ENCODE data around the gene TEX9.

Gene TEX9

DNA sequence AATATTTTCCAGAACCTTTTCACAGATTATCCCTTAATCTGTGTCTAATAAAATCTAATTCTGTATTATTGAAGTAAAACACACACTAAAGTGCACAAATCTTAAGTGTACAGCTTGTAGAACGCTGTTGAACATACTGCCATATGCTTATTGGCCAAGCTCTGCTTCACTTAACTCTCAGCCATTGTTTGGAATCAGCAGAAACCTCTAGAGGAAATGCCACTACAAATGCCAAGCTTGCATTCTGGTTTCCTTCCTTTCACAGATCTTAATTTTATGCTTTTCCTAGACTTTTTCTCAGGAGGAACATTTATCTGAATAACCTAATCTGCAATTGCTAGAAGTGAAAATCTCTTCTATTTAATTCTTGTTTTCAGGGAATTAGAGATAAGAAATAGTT is 89.6 kb downstream of the TEX9 start:
- Histone ChIP-seq H3K4me3 (ENCODE audit: low read depth in 1 of 2, low read length in 2 of 2) (no peak overlapping the region), H3K9me3 (ENCODE audit: low read length) (no peaks in the 10 kb centered on the region), H3K27ac (ENCODE audit: low read depth, low read length) (no peak overlapping the region), H3K9ac (ENCODE audit: low read length) (no peak overlapping the region), H3K27me3 (ENCODE audit: control insufficient read depth in 1 of 2, insufficient read depth in 2 of 2, low read length in 2 of 2) (no peaks in the 10 kb centered on the region), H3K36me3 (ENCODE audit: insufficient read depth, low read length) (no peaks in the 10 kb centered on the region), H3K4me1 (ENCODE audit: insufficient read depth, low read length) (no peaks in the 10 kb centered on the region)

DNA sequence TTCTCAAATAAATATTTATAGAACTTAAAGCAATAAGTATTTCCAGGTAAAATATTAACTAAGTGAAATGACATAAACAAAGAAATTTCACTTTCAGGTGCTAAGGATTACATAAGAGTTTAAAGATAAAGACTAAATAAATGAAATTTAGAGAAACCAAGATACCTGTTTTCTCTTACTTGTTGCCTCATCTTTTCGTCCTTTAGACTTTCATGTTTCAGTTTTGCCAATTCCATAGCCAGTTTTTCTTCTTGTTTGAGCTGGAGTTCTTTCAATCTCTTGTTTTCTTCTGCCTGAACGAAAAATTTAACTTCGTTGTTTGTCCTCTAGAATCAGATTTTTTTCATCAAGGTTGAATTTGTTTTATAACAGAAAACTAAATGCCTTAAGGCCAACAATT is 91.0 kb downstream of the TEX9 start:
- Histone ChIP-seq H3K9me3 (ENCODE audit: low read length) (no peaks in the 10 kb centered on the region), H3K4me1 (ENCODE audit: insufficient read depth, low read length) (no peaks in the 10 kb centered on the region), H3K27ac (ENCODE audit: low read depth, low read length) (no peak overlapping the region), H3K36me3 (ENCODE audit: insufficient read depth, low read length) (no peaks in the 10 kb centered on the region), H3K9ac (ENCODE audit: low read length) (no peak overlapping the region), H3K27me3 (ENCODE audit: control insufficient read depth in 1 of 2, insufficient read depth in 2 of 2, low read length in 2 of 2) (no peaks in the 10 kb centered on the region), H3K4me3 (ENCODE audit: low read depth in 1 of 2, low read length in 2 of 2) (no peak overlapping the region)

DNA sequence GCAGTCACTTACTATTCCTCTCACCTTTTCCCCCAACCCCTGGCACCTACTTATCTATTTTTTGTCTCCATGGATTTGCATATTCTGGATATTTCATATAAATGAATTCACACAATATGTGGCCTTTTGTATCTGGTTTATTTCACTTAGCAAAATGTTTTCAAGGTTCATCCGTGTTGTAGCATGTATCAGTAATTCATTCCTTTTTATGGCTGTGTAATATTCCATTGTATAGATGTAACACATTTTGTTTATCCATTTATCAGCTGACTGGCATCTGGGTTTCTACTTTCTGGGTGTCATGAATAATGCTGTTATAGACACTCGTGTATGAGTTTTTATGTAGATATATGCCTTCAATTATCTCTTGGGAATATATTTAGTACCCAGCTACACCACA is 93.9 kb downstream of the TEX9 start:
- no peaks in the 10 kb centered on the region for H3K27me3 ChIP-seq (ENCODE audit: control insufficient read depth in 1 of 2, insufficient read depth in 2 of 2, low read length in 2 of 2)
- H3K36me3 ChIP-seq (ENCODE audit: insufficient read depth, low read length), result no peaks in the 10 kb centered on the region
- no peak overlapping the region for H3K9ac ChIP-seq (ENCODE audit: low read length)
- H3K9me3 ChIP-seq (ENCODE audit: low read length), result no peaks in the 10 kb centered on the region
- no peak overlapping the region for H3K4me3 ChIP-seq (ENCODE audit: low read depth in 1 of 2, low read length in 2 of 2)
- no peak overlapping the region for H3K27ac ChIP-seq (ENCODE audit: low read depth, low read length)
- H3K4me1 ChIP-seq (ENCODE audit: insufficient read depth, low read length), result no peaks in the 10 kb centered on the region

DNA sequence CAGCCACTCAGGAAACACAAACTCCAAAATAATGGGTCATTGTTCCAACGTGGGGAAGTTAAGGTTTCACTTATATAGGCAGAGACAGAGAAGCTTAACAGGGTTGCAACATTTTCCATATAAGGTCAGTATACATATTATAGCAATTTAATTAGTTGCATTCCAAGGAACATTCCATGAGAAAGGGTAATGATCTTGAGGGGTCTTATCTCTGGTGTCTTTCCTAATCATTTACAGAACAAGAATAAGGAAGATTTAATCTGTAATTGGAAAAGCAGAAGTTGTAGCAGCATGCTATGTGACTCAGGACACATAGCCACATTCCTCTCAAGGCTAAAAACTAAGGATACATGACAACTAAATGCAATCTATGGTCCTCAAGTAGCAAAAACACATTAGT is 94.8 kb downstream of the TEX9 start:
- H3K9me3 ChIP-seq (ENCODE audit: low read length), result no peaks in the 10 kb centered on the region
- no peak overlapping the region for H3K27ac ChIP-seq (ENCODE audit: low read depth, low read length)
- H3K27me3 ChIP-seq (ENCODE audit: control insufficient read depth in 1 of 2, insufficient read depth in 2 of 2, low read length in 2 of 2), result no peaks in the 10 kb centered on the region
- no peak overlapping the region for H3K4me3 ChIP-seq (ENCODE audit: low read depth in 1 of 2, low read length in 2 of 2)
- no peaks in the 10 kb centered on the region for H3K36me3 ChIP-seq (ENCODE audit: insufficient read depth, low read length)
- H3K4me1 ChIP-seq (ENCODE audit: insufficient read depth, low read length), result no peaks in the 10 kb centered on the region
- no peak overlapping the region for H3K9ac ChIP-seq (ENCODE audit: low read length)

DNA sequence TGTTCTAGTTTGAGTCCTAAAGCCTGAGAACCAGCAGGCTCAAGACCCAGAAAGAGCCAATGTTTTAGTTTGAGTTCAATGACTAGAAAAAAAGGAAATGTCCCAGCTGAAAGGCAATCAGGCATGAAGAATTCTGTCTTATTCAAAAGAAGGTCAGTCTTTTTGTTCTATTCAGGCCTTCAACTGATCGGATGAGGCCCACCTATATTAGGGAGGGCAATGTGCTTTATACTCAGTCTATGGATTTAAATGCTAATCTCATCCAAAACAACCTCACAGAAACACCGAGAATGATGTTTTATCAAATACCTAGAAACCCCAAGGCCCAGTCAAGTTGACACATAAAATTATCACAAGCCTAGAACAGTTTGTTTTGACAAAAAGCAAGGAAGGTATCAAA is 95.7 kb downstream of the TEX9 start:
- no peak overlapping the region for H3K27ac ChIP-seq (ENCODE audit: low read depth, low read length)
- no peak overlapping the region for H3K9ac ChIP-seq (ENCODE audit: low read length)
- H3K4me3 ChIP-seq (ENCODE audit: low read depth in 1 of 2, low read length in 2 of 2), result no peak overlapping the region
- H3K27me3 ChIP-seq (ENCODE audit: control insufficient read depth in 1 of 2, insufficient read depth in 2 of 2, low read length in 2 of 2), result no peaks in the 10 kb centered on the region
- no peaks in the 10 kb centered on the region for H3K4me1 ChIP-seq (ENCODE audit: insufficient read depth, low read length)
- no peaks in the 10 kb centered on the region for H3K36me3 ChIP-seq (ENCODE audit: insufficient read depth, low read length)
- H3K9me3 ChIP-seq (ENCODE audit: low read length), result no peaks in the 10 kb centered on the region

DNA sequence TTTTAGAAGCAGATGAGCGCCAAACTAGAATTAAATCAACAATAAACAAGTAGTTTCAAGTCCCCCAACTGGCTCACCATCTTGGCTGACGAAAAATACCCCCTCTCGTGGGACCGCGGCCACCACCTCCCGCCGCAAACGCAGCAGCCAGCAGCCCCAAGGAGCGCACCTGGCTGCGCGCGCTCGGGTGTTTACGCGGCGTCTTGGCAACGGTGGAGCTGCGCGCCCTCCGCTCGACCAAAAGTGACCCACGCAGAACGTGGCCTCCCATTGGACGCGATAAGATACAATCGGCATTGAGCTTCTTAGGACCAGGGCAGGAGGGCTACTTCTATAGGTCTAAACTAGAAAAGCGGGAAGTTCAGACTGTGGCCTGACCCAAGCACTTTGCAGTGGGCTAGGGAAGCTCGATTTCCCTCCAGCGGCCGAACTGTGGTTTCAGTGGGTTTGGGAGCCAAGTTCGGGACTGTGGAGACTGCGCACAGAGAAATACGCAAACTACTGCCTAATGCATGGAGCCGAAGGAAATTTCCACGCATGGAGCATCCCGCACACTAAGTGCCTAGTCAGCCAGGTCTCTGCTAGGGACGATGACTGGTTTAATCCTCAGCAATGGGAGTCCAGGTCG is 99.8 kb downstream of the TEX9 start, which contains the start of gene MNS1:
Gene MNS1, minus strand, starts transcription at position 245 of the 628 bp plus-strand sequence. Its CDS starts 165 bp downstream, at position 80.
- Histone ChIP-seq H3K4me3 (ENCODE audit: low read depth in 1 of 2, low read length in 2 of 2) (peak within 1 kb of the TSS; percentile 34 to 72), H3K27ac (ENCODE audit: low read depth, low read length) (no peak within 1 kb of the TSS), H3K36me3 (ENCODE audit: insufficient read depth, low read length) (no peaks in the 10 kb centered on the region), H3K4me1 (ENCODE audit: insufficient read depth, low read length) (no peaks in the 10 kb centered on the region), H3K27me3 (ENCODE audit: control insufficient read depth in 1 of 2, insufficient read depth in 2 of 2, low read length in 2 of 2) (no peaks in the 10 kb centered on the region), H3K9me3 (ENCODE audit: low read length) (no peaks in the 10 kb centered on the region), H3K9ac (ENCODE audit: low read length) (no peak within 1 kb of the TSS)

DNA sequence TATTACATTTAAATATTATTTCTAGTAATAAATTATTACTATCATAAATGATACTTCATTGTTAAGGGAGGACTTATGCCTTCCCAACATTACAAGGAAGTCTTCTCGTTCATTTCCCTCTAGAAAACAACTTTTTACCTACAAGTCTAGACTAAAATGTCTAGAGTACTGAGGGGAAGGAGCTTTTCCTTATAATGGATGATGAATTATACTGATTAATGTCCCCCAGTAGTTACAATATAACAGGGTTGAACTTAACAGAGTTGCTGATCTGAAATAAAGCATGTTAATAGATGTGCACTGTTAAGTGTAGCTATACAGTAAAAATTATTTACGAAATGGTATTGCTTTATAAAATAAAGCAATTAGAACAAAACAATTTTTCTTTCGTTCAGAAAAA is 102.4 kb downstream of the TEX9 start:
- H3K9me3 ChIP-seq (ENCODE audit: low read length), result no peaks in the 10 kb centered on the region
- no peaks in the 10 kb centered on the region for H3K27me3 ChIP-seq (ENCODE audit: control insufficient read depth in 1 of 2, insufficient read depth in 2 of 2, low read length in 2 of 2)
- H3K4me3 ChIP-seq (ENCODE audit: low read depth in 1 of 2, low read length in 2 of 2), result no peak overlapping the region
- no peak overlapping the region for H3K27ac ChIP-seq (ENCODE audit: low read depth, low read length)
- H3K9ac ChIP-seq (ENCODE audit: low read length), result no peak overlapping the region
- no peaks in the 10 kb centered on the region for H3K4me1 ChIP-seq (ENCODE audit: insufficient read depth, low read length)
- H3K36me3 ChIP-seq (ENCODE audit: insufficient read depth, low read length), result no peaks in the 10 kb centered on the region

DNA sequence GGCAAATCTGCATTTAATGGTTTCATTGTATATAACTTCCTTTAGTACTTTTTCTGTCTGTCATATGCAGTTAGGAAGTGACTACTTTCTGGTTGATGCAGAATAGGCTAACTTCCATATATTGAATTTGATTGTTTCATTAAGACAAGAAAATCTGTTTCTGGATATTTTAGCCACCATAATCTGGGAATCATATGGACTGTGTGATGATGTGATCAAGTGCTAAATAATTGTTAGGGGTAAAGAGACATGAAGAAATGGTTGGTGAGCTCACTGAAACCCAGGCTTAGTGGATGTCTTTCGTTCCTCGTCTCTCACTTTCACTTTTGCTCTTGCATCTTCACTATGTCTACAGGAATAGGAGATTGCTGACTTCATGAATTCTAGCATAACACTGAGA is 103.2 kb downstream of the TEX9 start:
- Histone ChIP-seq H3K4me3 (ENCODE audit: low read depth in 1 of 2, low read length in 2 of 2) (peak overlapping the region in 1 of 2 donors; percentile 34), H3K9ac (ENCODE audit: low read length) (peak overlapping the region; percentile 18)

DNA sequence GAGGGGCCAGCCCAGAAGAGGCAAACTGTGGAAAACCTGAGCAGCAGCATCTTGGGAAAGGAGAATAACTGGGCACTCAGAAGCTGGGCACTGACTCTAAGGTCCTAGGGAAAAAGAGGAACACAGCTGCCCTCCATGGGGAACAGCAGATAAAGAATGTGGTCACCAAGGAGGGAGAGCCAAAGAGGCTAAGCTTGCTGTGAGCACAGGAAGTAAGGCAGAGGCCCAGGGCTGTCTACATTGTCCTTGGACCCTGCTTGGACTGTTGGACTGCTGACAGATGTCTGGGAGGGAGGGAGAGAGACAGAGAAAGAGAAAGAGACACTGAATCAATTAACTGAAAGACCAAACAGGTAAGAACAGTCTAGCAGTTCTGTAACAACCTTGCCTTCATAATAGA is 104.3 kb downstream of the TEX9 start:
- Histone ChIP-seq H3K27me3 (ENCODE audit: control insufficient read depth in 1 of 2, insufficient read depth in 2 of 2, low read length in 2 of 2) (no peaks in the 10 kb centered on the region), H3K4me1 (ENCODE audit: insufficient read depth, low read length) (no peaks in the 10 kb centered on the region), H3K9ac (ENCODE audit: low read length) (no peak overlapping the region), H3K27ac (ENCODE audit: low read depth, low read length) (no peak overlapping the region), H3K4me3 (ENCODE audit: low read depth in 1 of 2, low read length in 2 of 2) (no peak overlapping the region), H3K9me3 (ENCODE audit: low read length) (no peaks in the 10 kb centered on the region), H3K36me3 (ENCODE audit: insufficient read depth, low read length) (no peaks in the 10 kb centered on the region)

More for the DNA sequence above, 103.2 kb downstream of the TEX9 start:
- no peak overlapping the region for H3K27ac ChIP-seq (ENCODE audit: low read depth, low read length)
- H3K27me3 ChIP-seq (ENCODE audit: control insufficient read depth in 1 of 2, insufficient read depth in 2 of 2, low read length in 2 of 2), result no peaks in the 10 kb centered on the region
- H3K36me3 ChIP-seq (ENCODE audit: insufficient read depth, low read length), result no peaks in the 10 kb centered on the region
- no peaks in the 10 kb centered on the region for H3K9me3 ChIP-seq (ENCODE audit: low read length)
- no peaks in the 10 kb centered on the region for H3K4me1 ChIP-seq (ENCODE audit: insufficient read depth, low read length)

DNA sequence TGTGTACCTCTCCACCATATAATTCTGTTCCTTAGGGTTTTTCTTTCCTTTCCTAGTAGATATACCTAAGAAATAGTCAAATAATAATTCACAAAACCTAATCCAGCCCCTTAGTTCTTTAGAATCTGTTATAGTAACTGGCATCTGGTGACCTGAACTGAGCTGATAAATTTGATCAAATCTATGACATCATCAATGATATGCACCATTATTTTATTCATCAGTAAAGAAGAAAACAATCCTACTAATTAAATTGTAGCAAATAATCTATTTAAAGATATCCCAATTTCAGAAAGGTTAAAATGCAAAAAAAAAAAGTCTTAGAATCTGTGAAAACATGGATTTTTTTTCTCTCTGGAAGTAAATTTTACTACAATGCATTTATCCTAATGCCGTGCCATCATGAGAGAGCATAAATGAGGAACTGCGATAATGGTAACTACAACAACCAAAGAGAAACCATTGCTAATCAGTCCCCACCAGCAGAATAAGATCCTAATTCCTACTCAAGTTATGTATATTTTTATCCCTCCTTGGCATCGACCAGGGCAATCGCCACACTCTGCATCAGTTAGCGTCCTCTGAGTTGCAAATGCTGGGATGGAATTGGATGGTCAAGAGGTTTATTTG is 106.3 kb downstream of the TEX9 start:
- H3K4me1 ChIP-seq (ENCODE audit: insufficient read depth, low read length), result no peaks in the 10 kb centered on the region
- H3K27ac ChIP-seq (ENCODE audit: low read depth, low read length), result no peak overlapping the region
- H3K27me3 ChIP-seq (ENCODE audit: control insufficient read depth in 1 of 2, insufficient read depth in 2 of 2, low read length in 2 of 2), result no peaks in the 10 kb centered on the region
- H3K9ac ChIP-seq (ENCODE audit: low read length), result no peak overlapping the region
- no peaks in the 10 kb centered on the region for H3K9me3 ChIP-seq (ENCODE audit: low read length)
- H3K4me3 ChIP-seq (ENCODE audit: low read depth in 1 of 2, low read length in 2 of 2), result no peak overlapping the region
- H3K36me3 ChIP-seq (ENCODE audit: insufficient read depth, low read length), result no peaks in the 10 kb centered on the region

DNA sequence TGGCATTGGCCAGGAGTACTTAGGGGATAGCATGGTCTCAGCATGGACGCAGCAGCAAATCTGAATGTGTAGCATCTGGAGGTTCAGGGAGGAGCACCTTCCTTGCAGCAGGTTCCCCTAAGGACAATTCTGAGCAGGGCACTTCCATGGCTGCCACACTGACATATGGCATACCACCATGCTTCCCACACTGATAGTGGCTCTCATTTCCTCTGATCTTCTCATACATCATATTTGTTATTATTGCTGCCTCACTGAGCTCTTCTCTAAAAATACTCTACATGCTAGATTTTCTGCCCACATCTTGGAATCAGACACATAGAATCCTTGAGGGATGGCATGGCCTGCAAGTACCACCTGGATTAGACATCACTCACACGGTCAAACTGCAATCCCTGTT is 107.1 kb downstream of the TEX9 start:
- Histone ChIP-seq H3K9me3 (ENCODE audit: low read length) (no peaks in the 10 kb centered on the region), H3K9ac (ENCODE audit: low read length) (no peak overlapping the region), H3K27ac (ENCODE audit: low read depth, low read length) (no peak overlapping the region), H3K4me3 (ENCODE audit: low read depth in 1 of 2, low read length in 2 of 2) (no peak overlapping the region), H3K4me1 (ENCODE audit: insufficient read depth, low read length) (no peaks in the 10 kb centered on the region), H3K27me3 (ENCODE audit: control insufficient read depth in 1 of 2, insufficient read depth in 2 of 2, low read length in 2 of 2) (no peaks in the 10 kb centered on the region), H3K36me3 (ENCODE audit: insufficient read depth, low read length) (no peaks in the 10 kb centered on the region)

DNA sequence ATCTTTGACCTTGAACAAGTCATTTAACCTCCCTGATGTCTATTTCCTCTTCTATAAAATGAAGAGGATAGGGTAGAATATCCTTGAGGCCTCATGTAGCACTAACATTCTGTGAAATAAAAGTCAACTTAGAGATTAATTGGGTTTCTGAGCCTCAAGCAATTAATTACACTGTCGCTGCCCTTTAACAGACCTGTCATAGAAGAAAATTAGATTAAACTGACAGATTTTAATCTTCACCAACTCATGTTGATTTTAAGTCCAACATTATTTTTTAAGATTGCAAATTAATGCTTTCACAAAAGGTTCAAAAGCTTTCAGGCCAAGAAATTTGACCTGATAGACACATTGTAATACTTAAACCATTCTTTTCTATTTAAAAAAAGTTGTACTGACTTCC is 107.8 kb downstream of the TEX9 start:
- Histone ChIP-seq H3K27me3 (ENCODE audit: control insufficient read depth in 1 of 2, insufficient read depth in 2 of 2, low read length in 2 of 2) (no peaks in the 10 kb centered on the region), H3K9ac (ENCODE audit: low read length) (no peak overlapping the region), H3K27ac (ENCODE audit: low read depth, low read length) (no peak overlapping the region), H3K36me3 (ENCODE audit: insufficient read depth, low read length) (no peaks in the 10 kb centered on the region), H3K4me3 (ENCODE audit: low read depth in 1 of 2, low read length in 2 of 2) (no peak overlapping the region), H3K4me1 (ENCODE audit: insufficient read depth, low read length) (no peaks in the 10 kb centered on the region), H3K9me3 (ENCODE audit: low read length) (no peaks in the 10 kb centered on the region)

Data from muscle layer of colon (tissue), 2 donors.